Measurements from ENCODE around the gene NOXO1. TPM values are rescaled to one million over a fixed set of nuclear protein-coding genes. Genes with fewer than 3 reads are reported as not detected.

NOXO1 gene
- polyA plus RNA-seq, 1 of the 3 experiments (the other 2 are of a cell fraction), result 0.21 TPM

DNA sequence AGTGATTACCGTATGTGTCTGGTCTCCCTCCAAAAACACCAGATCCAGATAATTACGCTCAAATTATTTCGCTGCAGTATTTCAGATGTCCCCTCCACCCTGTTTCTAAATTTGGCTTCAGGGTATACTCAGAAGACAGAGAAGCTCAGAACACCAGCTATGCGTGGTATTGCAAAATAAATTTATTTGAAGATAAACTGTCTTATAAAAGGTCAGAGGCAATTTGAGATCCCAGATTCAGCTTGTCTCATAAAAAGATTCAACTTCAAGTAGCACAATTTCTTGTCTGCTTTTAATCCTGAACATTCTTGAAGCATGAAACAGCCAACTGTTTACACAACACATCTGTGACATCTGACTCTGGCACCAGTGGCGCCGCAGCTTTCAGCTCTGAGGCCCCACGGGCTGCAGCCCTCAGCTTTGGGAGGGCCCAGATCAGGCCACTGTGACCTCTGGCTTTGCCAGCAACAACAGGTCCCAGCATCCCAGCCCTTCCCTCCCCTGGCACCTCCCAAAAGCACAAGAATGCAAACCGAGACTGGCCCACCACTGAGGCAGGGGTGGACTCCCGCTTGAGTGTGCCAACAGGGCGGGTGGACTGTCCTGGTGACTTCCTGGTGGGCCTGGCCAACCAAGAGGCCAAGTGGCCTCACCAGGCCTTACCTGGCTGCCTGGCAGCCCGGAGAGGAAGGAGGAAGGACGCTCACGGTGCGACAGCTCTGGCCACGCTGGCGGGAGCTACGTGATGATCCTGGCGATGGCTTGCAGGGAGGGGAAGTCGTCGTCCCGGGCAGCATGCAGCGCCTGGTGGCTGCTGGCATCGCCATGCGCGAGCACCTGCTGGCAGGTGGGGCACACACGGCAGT lies 16.5 kb upstream of the NOXO1 start:
- no peak for DNase-seq
- no peak for TF ChIP-seq RXRA (IDR thresholded peaks at IDR 0.05; ENCODE audit: borderline replicate concordance, low read depth)
- TF ChIP-seq ELF1 (IDR thresholded peaks at IDR 0.05), result no peak
- Histone ChIP-seq H3K9me2 (no peaks in the 10 kb centered on the region), H4K20me1 (ENCODE audit: insufficient read depth) (peaks cover 9% of the 10 kb centered on the region), H3K9me3 (no peaks in the 10 kb centered on the region), H3K27ac (ENCODE audit: low read depth in 2 of 2, low read length in 1 of 2) (no peak overlapping the region), H3K9ac (no peak overlapping the region), H3K4me1 (ENCODE audit: control insufficient read depth in 1 of 2, insufficient read depth in 2 of 2, low read depth in 1 of 2, low read length in 1 of 2) (no peaks in the 10 kb centered on the region), H3F3A (replicated peaks; ENCODE audit: insufficient read depth) (peaks cover 18% of the 10 kb centered on the region), H2AFZ (ENCODE audit: low read depth) (no peak overlapping the region), H3K36me3 (replicated peaks in 1 of 2; ENCODE audit: control insufficient read depth in 1 of 2, insufficient read depth in 2 of 2, low read length in 1 of 2) (peaks cover 4 to 50% of the 10 kb centered on the region in 2 experiments), H3K4me2 (no peak overlapping the region), H3K27me3 (ENCODE audit: insufficient read depth) (no peaks in the 10 kb centered on the region), H3K4me3 (ENCODE audit: low read depth in 2 of 2, low read length in 1 of 2) (no peak overlapping the region), H3K79me2 (ENCODE audit: insufficient read depth) (peaks cover 9% of the 10 kb centered on the region; the same call in 1 of the 2 replicates)
- WGBS (ENCODE audit: low lambda C conversion rate), result 85% methylated on average over 14 of the region's 26 CpGs
- POLR2A ChIA-PET, result interaction anchor here (0.6 to 1.2 kb wide), 4 partner anchors 11 to 150 kb away, joined by 3 to 4 read pairs (median 4); partner anchors contain the start of gene RPS2
- CTCF ChIA-PET, result interaction anchor here (1.5 to 3.8 kb wide), 3 partner anchors 8 to 143 kb away, joined by 4 to 12 read pairs (median 11); partner anchors contain the start of gene SYNGR3

DNA sequence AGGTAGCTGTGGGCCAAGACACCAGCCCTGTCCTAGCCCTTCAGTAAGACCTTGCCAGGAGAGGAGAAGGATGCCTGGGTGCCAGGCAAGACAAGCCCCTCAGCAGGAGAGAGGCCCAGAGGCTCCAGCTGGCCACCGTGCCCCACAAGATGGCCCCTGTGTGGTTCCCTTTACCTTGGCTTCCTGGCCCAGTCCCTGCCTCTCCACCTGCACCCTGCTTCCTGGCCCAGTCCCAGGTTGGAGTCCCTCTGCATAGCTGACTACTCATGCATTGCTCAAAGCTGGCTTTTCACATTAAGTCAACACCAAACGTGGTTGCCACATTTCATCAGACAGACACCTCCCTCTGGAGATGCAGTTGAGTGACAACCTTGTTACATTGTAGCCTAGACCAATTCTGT lies 12.5 kb upstream of the NOXO1 start:
- Histone ChIP-seq H3K27ac (ENCODE audit: low read depth in 2 of 2, low read length in 1 of 2) (no peak overlapping the region), H4K20me1 (ENCODE audit: insufficient read depth) (no peaks in the 10 kb centered on the region), H3K27me3 (ENCODE audit: insufficient read depth) (no peaks in the 10 kb centered on the region), H3K4me1 (ENCODE audit: control insufficient read depth in 1 of 2, insufficient read depth in 2 of 2, low read depth in 1 of 2, low read length in 1 of 2) (peaks cover 0 to 17% of the 10 kb centered on the region in 2 experiments; a peak in 1 of 4 replicates), H3K9ac (no peak overlapping the region), H3K9me2 (no peaks in the 10 kb centered on the region), H3K79me2 (ENCODE audit: insufficient read depth) (no peaks in the 10 kb centered on the region), H3K36me3 (replicated peaks in 1 of 2; ENCODE audit: control insufficient read depth in 1 of 2, insufficient read depth in 2 of 2, low read length in 1 of 2) (peaks cover 4 to 15% of the 10 kb centered on the region in 2 experiments), H3K9me3 (no peaks in the 10 kb centered on the region), H2AFZ (ENCODE audit: low read depth) (no peak overlapping the region), H3K4me2 (no peak overlapping the region), H3F3A (replicated peaks; ENCODE audit: insufficient read depth) (peaks cover 22% of the 10 kb centered on the region), H3K4me3 (ENCODE audit: low read depth in 2 of 2, low read length in 1 of 2) (no peak overlapping the region)
- CTCF ChIA-PET, result interaction anchor here (0.8 to 12.9 kb wide), 3 partner anchors 10 to 161 kb away, joined by 3 to 108 read pairs (median 3); partner anchors contain the start of gene NOXO1
- 80% methylated on average over 2 of the region's 2 CpGs for WGBS (ENCODE audit: low lambda C conversion rate)
- no peak for DNase-seq
- TF ChIP-seq, protein P1, sequence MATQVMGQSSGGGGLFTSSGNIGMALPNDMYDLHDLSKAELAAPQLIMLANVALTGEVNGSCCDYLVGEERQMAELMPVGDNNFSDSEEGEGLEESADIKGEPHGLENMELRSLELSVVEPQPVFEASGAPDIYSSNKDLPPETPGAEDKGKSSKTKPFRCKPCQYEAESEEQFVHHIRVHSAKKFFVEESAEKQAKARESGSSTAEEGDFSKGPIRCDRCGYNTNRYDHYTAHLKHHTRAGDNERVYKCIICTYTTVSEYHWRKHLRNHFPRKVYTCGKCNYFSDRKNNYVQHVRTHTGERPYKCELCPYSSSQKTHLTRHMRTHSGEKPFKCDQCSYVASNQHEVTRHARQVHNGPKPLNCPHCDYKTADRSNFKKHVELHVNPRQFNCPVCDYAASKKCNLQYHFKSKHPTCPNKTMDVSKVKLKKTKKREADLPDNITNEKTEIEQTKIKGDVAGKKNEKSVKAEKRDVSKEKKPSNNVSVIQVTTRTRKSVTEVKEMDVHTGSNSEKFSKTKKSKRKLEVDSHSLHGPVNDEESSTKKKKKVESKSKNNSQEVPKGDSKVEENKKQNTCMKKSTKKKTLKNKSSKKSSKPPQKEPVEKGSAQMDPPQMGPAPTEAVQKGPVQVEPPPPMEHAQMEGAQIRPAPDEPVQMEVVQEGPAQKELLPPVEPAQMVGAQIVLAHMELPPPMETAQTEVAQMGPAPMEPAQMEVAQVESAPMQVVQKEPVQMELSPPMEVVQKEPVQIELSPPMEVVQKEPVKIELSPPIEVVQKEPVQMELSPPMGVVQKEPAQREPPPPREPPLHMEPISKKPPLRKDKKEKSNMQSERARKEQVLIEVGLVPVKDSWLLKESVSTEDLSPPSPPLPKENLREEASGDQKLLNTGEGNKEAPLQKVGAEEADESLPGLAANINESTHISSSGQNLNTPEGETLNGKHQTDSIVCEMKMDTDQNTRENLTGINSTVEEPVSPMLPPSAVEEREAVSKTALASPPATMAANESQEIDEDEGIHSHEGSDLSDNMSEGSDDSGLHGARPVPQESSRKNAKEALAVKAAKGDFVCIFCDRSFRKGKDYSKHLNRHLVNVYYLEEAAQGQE (IDR thresholded peaks at IDR 0.05; ENCODE audit: low read depth, low read length), result no peak
- TF ChIP-seq TAF1 (IDR thresholded peaks at IDR 0.05; ENCODE audit: borderline replicate concordance, low read depth, low read length) (no peak), JUND (IDR thresholded peaks at IDR 0.05) (no peak), MXI1 (IDR thresholded peaks at IDR 0.05; ENCODE audit: low read depth, low read length) (no peak), RFX5 (IDR thresholded peaks at IDR 0.05; ENCODE audit: low read length) (no peak), ELF1 (IDR thresholded peaks at IDR 0.05) (no peak)
- TF ChIP-seq, protein P2, sequence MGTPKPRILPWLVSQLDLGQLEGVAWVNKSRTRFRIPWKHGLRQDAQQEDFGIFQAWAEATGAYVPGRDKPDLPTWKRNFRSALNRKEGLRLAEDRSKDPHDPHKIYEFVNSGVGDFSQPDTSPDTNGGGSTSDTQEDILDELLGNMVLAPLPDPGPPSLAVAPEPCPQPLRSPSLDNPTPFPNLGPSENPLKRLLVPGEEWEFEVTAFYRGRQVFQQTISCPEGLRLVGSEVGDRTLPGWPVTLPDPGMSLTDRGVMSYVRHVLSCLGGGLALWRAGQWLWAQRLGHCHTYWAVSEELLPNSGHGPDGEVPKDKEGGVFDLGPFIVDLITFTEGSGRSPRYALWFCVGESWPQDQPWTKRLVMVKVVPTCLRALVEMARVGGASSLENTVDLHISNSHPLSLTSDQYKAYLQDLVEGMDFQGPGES (IDR thresholded peaks at IDR 0.05; ENCODE audit: low read depth, low read length), result no peak
- POLR2A ChIA-PET, result interaction anchor here (1.0 kb wide), 1 partner anchor 10 kb away, joined by 4 read pairs; no protein-coding TSS in a partner anchor
